VCaP (cell line): Measurements from ENCODE around the gene WDR5B.
"Not testable (repeated sequence)": the region's sequence is repeated elsewhere in the genome, so short reads cannot be mapped to it uniquely, and the experiment has no call there.

Experiments
- H3K27ac ChIP-seq: fragments of 450-650 bp; 2 replicates; pipeline ENCODE4 v1.5.1; 2017
- CTCF ChIP-seq: fragments of 450-650 bp; conservative IDR thresholded peaks from 2 replicates; pipeline ENCODE4 v1.5.1; 2017; ENCODE audit warnings: mild to moderate bottlenecking, moderate library complexity

The WDR5B gene

GRCh38 chr3:122451371-122451770, 35.5 kb upstream of the WDR5B start:
- no peak for TF ChIP-seq CTCF
- no peak overlapping the region for H3K27ac ChIP-seq

- H3K27ac ChIP-seq, result not testable (repeated sequence)
Observed at GRCh38 chr3:122448218-122448617, 32.4 kb upstream of the WDR5B start.

- peak overlapping the region; percentile 32 for H3K27ac ChIP-seq
Observed at GRCh38 chr3:122444491-122444887, 28.6 kb upstream of the WDR5B start.

GRCh38 chr3:122443762-122444490, 28.1 kb upstream of the WDR5B start:
- H3K27ac ChIP-seq, result peak overlapping the region; percentile 32

- H3K27ac ChIP-seq, result peak overlapping the region; percentile 32
- TF ChIP-seq CTCF, result no peak
Observed at GRCh38 chr3:122443090-122443489, 27.2 kb upstream of the WDR5B start.

- TF ChIP-seq CTCF, result no peak
Observed at GRCh38 chr3:122435950-122436349, 20.1 kb upstream of the WDR5B start.

GRCh38 chr3:122430371-122430770, 14.5 kb upstream of the WDR5B start:
- no peak overlapping the region for H3K27ac ChIP-seq
- no peak for TF ChIP-seq CTCF

More at GRCh38 chr3:122435950-122436349, 20.1 kb upstream of the WDR5B start:
- H3K27ac ChIP-seq, result no peak overlapping the region

GRCh38 chr3:122427857-122428471, 12.1 kb upstream of the WDR5B start:
- TF ChIP-seq CTCF, result no peak

GRCh38 chr3:122421836-122422235, 6.0 kb upstream of the WDR5B start:
- H3K27ac ChIP-seq, result no peak overlapping the region
- TF ChIP-seq CTCF, result no peak

More at GRCh38 chr3:122427857-122428471, 12.1 kb upstream of the WDR5B start:
- no peak overlapping the region for H3K27ac ChIP-seq
